Measurements from ENCODE around the gene ANKRD34B. TPM values are rescaled to one million over a fixed set of nuclear protein-coding genes. Genes with fewer than 3 reads are reported as not detected.
A peak's percentile ranks its signal among the peaks of the same experiment; 100 is the strongest.

ANKRD34B gene
- not detected for total RNA-seq

DNA sequence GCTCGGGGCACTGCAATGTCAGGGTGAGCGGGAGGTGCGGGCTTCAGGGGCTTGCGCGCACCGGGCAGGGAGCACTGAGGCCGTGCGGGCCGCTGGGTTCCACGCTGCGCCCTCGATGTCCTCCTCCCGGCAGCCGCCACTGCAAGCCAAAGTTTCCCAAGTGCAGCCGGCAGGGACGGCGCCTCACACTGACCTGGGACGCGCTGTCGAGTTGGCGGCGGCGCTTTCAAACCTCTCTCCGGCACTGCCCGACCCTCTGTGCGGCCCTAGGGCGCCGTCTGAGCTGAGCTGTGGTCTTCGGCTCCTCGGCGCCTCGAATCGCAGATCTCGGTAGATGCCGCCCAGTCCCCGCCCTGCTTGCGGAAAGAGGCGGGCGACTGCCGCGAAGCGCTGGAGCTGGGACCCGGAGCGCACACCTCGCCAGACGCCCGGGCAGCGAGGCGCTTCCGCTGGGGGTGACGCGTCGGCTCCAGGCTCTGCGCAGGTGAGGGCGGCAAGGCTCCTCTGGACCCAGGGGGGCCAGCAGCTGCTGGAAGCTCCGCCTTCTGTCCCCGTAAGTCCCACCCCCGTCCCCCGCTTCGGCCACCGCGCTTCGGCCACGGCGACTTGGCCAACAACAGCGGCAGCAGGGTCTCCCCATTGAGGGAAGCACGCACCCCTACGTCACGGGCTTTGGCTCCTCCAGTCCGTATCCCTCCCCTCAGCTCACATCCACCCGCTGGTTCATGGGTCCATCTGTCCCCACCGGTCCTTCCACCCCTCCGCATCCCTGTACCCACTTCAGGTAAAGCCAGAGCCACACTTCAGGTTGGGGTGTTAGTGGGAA, at the start of gene ANKRD34B:
Gene ANKRD34B (minus strand): TSS at position 320 of the 826 bp plus-strand sequence. CDS start 10,261 bp downstream, outside the sequence.
- peak within 1 kb of the TSS; percentile 15 for H3K27ac Mint-ChIP-seq
- CTCF ChIA-PET = interaction anchor here (0.6 kb wide), 1 partner anchor 628 kb away, joined by 3 read pairs; no protein-coding TSS in a partner anchor

DNA sequence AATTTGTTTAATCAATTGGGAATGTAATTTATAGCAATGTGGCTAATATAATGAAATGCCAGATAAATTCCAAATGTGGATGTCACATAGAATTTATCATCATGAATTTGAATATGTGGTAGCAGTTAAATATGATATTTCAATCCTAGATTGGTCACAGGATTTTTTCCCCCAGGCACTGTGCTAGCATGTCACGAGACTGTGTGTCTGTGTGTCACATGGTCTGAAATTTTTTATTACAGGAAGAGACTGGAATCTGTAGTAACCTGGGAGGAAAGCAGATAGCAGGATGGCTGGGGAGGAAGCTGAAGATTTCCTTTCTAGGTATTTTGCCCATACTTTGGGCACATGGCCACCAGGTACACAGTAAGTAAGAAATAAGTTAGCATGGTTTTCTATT, 49.0 kb upstream of the ANKRD34B start:
- Mint-ChIP-seq H3K9me3 (no peaks in the 10 kb centered on the region), H3K4me3 (no peak overlapping the region), H3K36me3 (ENCODE audit: low read depth) (peaks cover 24% of the 10 kb centered on the region), H3K27me3 (no peaks in the 10 kb centered on the region), H3K4me1 (peaks cover 5% of the 10 kb centered on the region), H3K27ac (no peak overlapping the region)
- DNase-seq = no peak
- POLR2A ChIA-PET = no interaction called here
- CTCF ChIA-PET = interaction anchor here (1.2 kb wide), 1 partner anchor 9 kb away, joined by 3 read pairs; no protein-coding TSS in a partner anchor

More for the DNA sequence above, at the start of gene ANKRD34B:
- DNase-seq = peak; percentile 49
- Mint-ChIP-seq H3K36me3 (ENCODE audit: low read depth) (no peaks in the 10 kb centered on the region), H3K9me3 (no peaks in the 10 kb centered on the region), H3K4me1 (peaks cover 5% of the 10 kb centered on the region), H3K4me3 (peak within 1 kb of the TSS; percentile 61), H3K27me3 (peaks cover 59% of the 10 kb centered on the region)
- POLR2A ChIA-PET = no interaction called here

DNA sequence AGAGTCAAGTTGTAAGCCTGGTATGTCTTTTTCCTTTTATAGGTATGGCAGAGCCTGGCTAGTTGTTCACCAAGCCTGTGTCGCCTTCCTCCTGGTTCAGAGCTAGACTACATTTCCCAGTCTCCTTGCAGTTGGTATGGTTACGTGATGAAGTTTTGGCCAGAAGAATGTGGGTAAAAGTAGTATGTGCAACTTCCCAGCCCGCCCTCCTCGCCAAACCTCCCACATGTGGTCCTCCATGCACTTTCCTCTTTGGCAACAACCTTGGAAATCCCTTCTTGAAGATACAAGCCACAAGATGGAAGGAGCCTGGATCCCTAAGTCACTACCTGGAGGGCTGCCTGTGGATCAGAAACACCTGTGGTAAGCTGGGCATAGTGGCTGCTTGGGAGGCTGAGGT, 48.4 kb upstream of the ANKRD34B start:
- POLR2A ChIA-PET = no interaction called here
- H3K9me3 Mint-ChIP-seq = no peaks in the 10 kb centered on the region
- H3K27ac Mint-ChIP-seq = no peak overlapping the region
- CTCF ChIA-PET = no interaction called here
- DNase-seq = no peak
- H3K27me3 Mint-ChIP-seq = no peaks in the 10 kb centered on the region
- no peak overlapping the region for H3K4me3 Mint-ChIP-seq
- peaks cover 26% of the 10 kb centered on the region for H3K36me3 Mint-ChIP-seq (ENCODE audit: low read depth)
- peaks cover 5% of the 10 kb centered on the region for H3K4me1 Mint-ChIP-seq

DNA sequence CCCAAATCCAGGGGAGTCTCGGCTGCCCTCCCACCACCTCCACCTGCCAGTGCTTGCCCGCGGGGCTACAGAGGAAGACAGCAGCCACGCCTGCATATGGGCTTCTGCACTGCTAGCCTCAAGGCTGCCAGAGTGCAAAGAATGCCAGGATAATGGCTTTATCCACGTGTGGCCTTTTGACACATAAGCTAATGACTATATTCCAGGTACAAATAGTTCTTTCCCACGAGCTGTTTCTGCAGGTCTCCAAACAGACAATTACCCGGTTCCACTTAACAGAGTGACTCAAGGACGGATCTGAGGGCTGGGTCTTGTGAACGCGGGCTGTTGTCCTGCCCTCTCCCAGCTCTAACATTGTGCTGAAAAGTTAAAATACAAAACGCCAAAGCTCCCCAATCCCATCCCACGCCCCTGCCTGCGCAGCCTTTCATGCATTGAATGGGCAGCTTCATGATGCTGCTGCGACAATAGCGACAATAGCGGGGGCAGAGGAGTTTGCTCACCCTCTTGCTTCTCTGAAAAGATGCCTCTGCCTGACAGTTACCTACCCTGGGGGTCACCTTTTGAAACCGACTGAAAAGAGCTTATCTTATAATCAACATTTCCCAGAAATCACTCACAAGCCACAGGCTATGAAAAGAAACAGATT, 45.3 kb upstream of the ANKRD34B start:
- peaks cover 5% of the 10 kb centered on the region for H3K4me1 Mint-ChIP-seq
- H3K9me3 Mint-ChIP-seq = peaks cover 6% of the 10 kb centered on the region
- DNase-seq = no peak
- ChIA-PET CTCF (interaction anchor here (0.5 kb wide), 1 partner anchor 671 kb away, joined by 4 read pairs; no protein-coding TSS in a partner anchor), POLR2A (no interaction called here)
- peaks cover 11% of the 10 kb centered on the region for H3K36me3 Mint-ChIP-seq (ENCODE audit: low read depth)
- H3K27me3 Mint-ChIP-seq = no peaks in the 10 kb centered on the region
- no peak overlapping the region for H3K4me3 Mint-ChIP-seq
- H3K27ac Mint-ChIP-seq = no peak overlapping the region

DNA sequence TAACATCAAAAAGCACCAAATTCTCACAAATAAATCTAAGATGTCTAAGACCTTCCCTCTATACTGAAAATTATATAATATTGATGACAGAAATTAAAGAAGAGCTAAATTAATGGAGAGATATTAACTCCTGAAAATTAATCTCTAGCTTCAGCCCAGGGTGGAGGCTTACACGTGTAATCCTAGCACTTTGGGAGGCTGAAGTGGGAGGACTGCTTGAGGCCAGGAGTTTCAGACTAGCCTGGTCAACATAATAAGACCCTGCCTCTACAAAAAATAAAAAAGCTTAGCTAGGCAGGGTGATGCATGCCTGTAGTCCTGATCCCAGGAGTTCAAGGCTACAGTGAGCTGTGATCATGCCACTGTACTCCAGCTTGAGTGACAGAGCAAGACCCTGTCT, 39.6 kb upstream of the ANKRD34B start:
- Mint-ChIP-seq H3K27ac (no peak overlapping the region), H3K4me3 (no peak overlapping the region)

DNA sequence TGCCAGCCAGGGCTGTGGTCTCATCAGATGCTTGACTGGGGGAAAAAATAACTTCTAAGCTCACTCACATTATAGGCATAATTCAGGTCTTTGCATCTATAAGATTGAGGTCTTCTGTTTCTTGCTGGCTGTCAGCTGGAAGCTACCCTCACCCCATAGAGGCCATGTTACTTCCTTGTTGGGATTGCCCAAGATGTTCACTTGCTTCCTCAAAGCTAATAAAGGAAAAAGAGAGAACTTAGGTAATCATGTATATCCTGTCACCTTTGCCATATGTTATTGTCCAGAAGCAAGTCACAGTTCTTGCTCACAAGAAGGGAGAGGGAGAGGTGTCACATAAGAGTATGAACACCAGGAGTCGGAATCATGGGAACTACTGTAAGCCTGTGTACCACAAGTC, 38.7 kb upstream of the ANKRD34B start:
- CTCF ChIA-PET = no interaction called here
- Mint-ChIP-seq H3K27me3 (no peaks in the 10 kb centered on the region), H3K9me3 (peaks cover 12% of the 10 kb centered on the region), H3K27ac (no peak overlapping the region), H3K36me3 (ENCODE audit: low read depth) (peaks cover 9% of the 10 kb centered on the region), H3K4me1 (peaks cover 2% of the 10 kb centered on the region), H3K4me3 (no peak overlapping the region)
- POLR2A ChIA-PET = no interaction called here
- DNase-seq = no peak

More for the DNA sequence above, 39.6 kb upstream of the ANKRD34B start:
- no peaks in the 10 kb centered on the region for H3K27me3 Mint-ChIP-seq
- H3K36me3 Mint-ChIP-seq (ENCODE audit: low read depth) = peaks cover 10% of the 10 kb centered on the region
- CTCF ChIA-PET = interaction anchor here (0.7 to 0.9 kb wide), 2 partner anchors 10 to 474 kb away, joined by 3 read pairs; no protein-coding TSS in a partner anchor
- peaks cover 12% of the 10 kb centered on the region for H3K9me3 Mint-ChIP-seq
- POLR2A ChIA-PET = no interaction called here
- peaks cover 2% of the 10 kb centered on the region for H3K4me1 Mint-ChIP-seq
- DNase-seq = no peak

DNA sequence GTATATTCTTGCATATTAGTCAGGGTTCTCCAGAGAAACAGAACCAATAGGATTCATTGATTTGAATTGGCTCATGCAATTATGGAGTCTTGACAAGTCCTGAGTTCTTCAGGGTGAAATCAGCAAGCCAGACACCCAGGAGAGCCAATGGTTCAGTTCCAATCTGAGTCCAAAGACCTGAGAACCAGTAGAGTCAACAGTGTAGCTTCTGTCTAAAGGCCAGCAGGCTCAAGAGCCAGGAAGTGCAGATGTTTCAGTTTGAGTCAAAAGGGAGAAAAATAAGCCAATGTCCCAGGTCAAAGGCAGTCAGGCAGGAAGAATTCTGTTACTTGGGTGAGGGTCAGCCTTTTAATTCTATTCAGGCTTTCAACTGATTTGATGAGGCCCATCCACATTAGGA, 37.8 kb upstream of the ANKRD34B start:
- no peaks in the 10 kb centered on the region for H3K27me3 Mint-ChIP-seq
- peaks cover 7% of the 10 kb centered on the region for H3K36me3 Mint-ChIP-seq (ENCODE audit: low read depth)
- CTCF ChIA-PET = no interaction called here
- H3K4me3 Mint-ChIP-seq = no peak overlapping the region
- H3K9me3 Mint-ChIP-seq = peaks cover 12% of the 10 kb centered on the region
- POLR2A ChIA-PET = no interaction called here
- DNase-seq = no peak
- H3K4me1 Mint-ChIP-seq = peaks cover 2% of the 10 kb centered on the region
- no peak overlapping the region for H3K27ac Mint-ChIP-seq

DNA sequence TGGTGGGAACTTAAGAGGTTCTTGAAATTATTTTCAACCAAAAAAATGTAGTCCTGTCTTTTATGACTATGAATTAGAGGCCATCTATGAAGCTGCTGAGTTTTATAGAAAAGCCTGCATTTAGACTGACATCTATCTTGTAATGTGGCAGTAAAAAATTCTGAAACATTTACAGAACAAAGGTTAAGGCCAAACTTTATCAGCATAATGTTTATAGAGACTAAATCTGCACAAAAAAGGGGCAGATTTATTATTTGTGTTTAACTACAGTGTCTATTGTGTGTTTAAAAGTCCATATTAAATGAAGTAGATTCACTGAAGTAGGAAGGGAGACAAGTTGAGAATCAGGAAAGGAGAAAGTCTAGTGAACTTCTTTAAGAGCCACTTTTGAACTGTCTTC, 37.3 kb upstream of the ANKRD34B start:
- ChIA-PET CTCF (no interaction called here), POLR2A (no interaction called here)
- peaks cover 12% of the 10 kb centered on the region for H3K9me3 Mint-ChIP-seq
- H3K4me1 Mint-ChIP-seq = peaks cover 2% of the 10 kb centered on the region
- no peaks in the 10 kb centered on the region for H3K27me3 Mint-ChIP-seq
- H3K36me3 Mint-ChIP-seq (ENCODE audit: low read depth) = peaks cover 7% of the 10 kb centered on the region
- no peak overlapping the region for H3K27ac Mint-ChIP-seq
- no peak for DNase-seq
- no peak overlapping the region for H3K4me3 Mint-ChIP-seq

DNA sequence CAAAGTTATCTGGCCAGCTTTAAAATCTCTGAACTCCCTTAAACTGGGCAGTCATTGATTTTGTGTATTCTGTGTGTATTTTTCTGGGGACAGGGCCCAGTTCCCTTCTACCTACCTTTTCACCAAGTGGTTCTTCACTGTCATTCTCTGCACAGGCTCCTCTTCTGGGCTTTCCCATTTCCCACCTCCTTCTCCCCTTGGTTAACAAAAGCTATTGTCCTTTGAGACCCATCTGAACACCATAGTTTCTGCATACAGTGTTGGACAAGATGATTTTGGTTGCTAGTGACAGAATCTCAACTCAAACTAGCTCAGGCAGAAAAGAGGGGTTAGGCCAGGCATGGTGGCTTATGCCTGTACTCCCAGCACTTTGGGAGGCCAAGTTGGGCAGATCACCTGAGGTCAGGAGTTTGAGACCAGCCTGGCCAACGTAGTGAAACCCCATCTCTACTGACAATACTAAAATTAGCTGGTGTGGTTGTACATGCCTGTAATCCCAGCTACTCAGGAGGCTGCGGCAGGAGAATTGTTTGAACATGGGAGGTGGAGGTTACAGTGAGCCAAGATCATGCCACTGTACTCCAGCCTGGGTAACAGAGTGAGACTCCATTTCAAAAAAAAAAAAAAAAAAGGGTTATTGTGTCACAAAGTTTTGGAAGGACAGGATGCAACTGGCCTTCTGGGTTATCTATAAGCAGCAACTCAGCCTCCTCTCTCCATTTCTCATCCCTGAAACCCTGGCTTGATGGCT, 31.0 kb upstream of the ANKRD34B start:
- H3K36me3 Mint-ChIP-seq (ENCODE audit: low read depth) = no peaks in the 10 kb centered on the region
- peak; percentile 16 for DNase-seq
- no peak overlapping the region for H3K27ac Mint-ChIP-seq
- ChIA-PET CTCF (no interaction called here), POLR2A (interaction anchor here (0.5 kb wide), 1 partner anchor 271 kb away, joined by 3 read pairs; no protein-coding TSS in a partner anchor)
- no peaks in the 10 kb centered on the region for H3K27me3 Mint-ChIP-seq
- H3K4me3 Mint-ChIP-seq = no peak overlapping the region
- H3K9me3 Mint-ChIP-seq = no peaks in the 10 kb centered on the region
- no peaks in the 10 kb centered on the region for H3K4me1 Mint-ChIP-seq

DNA sequence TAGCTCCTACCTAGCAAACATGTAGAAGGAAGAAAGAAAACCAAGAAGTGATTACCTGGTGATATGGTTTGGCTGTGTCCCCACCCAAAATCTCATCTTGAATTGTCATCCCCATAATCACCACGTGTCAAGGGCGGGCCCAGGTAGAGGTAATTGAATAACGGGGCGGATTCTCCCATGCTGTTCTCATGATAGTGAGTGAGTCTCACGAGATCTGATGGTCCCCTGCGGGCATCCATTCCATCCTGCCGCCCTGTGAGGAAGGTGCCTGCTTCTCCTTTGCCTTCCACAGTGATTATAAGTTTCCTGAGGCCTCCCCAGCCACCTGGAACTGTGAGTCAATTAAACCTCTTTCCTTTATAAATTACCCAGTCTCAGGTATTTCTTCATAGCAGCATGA, 27.4 kb upstream of the ANKRD34B start:
- no peak overlapping the region for H3K4me3 Mint-ChIP-seq
- no peaks in the 10 kb centered on the region for H3K36me3 Mint-ChIP-seq (ENCODE audit: low read depth)
- H3K27me3 Mint-ChIP-seq = peaks cover under 1% of the 10 kb centered on the region
- no peak overlapping the region for H3K27ac Mint-ChIP-seq
- H3K9me3 Mint-ChIP-seq = no peaks in the 10 kb centered on the region
- no peaks in the 10 kb centered on the region for H3K4me1 Mint-ChIP-seq
- no peak for DNase-seq
- POLR2A ChIA-PET = no interaction called here
- CTCF ChIA-PET = no interaction called here

DNA sequence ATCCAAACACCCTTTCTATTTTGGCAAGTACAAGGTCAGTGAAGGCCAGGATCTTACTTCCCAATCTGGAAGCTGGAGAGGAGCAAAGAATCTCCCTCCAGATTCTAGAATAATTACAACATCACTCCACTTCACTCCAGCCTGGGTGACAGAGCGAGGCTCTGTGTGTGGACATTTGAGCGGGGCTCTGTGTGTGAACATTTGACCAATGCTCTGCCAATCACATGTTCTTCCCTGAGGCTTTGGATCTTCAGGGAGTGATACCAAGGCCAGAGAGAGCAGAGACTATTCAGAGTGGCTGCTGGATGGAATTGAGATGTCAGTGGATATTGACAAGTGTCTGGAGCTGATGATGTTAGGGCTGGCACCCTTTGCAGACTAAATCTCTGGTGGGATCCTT, 24.7 kb upstream of the ANKRD34B start:
- Mint-ChIP-seq H3K27me3 (peaks cover 5% of the 10 kb centered on the region), H3K9me3 (no peaks in the 10 kb centered on the region), H3K36me3 (ENCODE audit: low read depth) (no peaks in the 10 kb centered on the region), H3K4me1 (no peaks in the 10 kb centered on the region), H3K4me3 (no peak overlapping the region), H3K27ac (no peak overlapping the region)
- ChIA-PET CTCF (interaction anchor here (0.6 kb wide), 1 partner anchor 134 kb away, joined by 3 read pairs; no protein-coding TSS in a partner anchor), POLR2A (no interaction called here)
- DNase-seq = no peak

DNA sequence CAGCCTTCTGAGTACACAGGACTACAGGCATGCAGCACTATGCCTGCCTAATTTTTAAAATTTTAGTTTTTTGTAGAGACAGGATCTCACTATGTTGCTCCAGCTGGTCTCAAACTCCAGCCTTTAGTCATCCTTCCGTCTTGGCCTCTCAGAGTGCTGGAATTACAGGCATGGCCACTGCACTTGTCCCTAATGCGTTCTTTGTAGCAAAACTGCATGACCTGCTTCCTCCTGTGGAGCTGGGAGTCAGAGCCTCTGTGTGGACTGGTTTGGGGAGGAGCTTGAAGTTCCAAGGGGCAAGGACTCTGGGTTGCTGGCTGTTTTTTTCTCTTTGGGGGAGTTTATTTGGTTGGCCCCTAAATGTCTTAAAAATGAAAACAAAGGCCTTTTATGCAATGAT, 22.7 kb upstream of the ANKRD34B start:
- DNase-seq = no peak
- Mint-ChIP-seq H3K9me3 (no peaks in the 10 kb centered on the region), H3K36me3 (ENCODE audit: low read depth) (no peaks in the 10 kb centered on the region), H3K4me1 (no peaks in the 10 kb centered on the region), H3K27ac (no peak overlapping the region), H3K4me3 (no peak overlapping the region), H3K27me3 (peaks cover 5% of the 10 kb centered on the region)
- ChIA-PET CTCF (no interaction called here), POLR2A (no interaction called here)

DNA sequence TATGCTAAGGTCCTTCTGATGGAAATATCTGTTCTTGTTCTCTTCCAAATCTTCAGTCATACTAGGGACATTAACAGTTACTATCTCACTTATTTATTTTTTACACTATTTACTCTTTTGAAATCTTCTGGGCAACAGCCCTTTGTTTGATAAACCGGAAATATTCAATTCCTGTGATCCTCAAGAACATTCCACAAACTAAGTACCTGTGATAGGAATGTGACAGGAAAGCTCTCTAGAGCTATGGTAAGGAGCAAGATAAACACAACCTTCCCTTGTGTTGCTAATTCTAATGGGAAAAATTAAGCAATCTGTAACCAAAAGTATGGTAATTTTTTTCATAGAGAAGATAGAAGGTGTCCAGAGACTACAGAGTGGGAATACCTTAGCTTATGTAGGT, 22.0 kb upstream of the ANKRD34B start:
- no peak overlapping the region for H3K27ac Mint-ChIP-seq
- no peaks in the 10 kb centered on the region for H3K4me1 Mint-ChIP-seq
- no peak for DNase-seq
- no peak overlapping the region for H3K4me3 Mint-ChIP-seq
- H3K36me3 Mint-ChIP-seq (ENCODE audit: low read depth) = no peaks in the 10 kb centered on the region
- H3K9me3 Mint-ChIP-seq = no peaks in the 10 kb centered on the region
- POLR2A ChIA-PET = no interaction called here
- H3K27me3 Mint-ChIP-seq = peaks cover 5% of the 10 kb centered on the region
- CTCF ChIA-PET = no interaction called here
